ENCODE measurements around the gene PSME2. TPM values are rescaled to one million over a fixed set of nuclear protein-coding genes. Genes with fewer than 3 reads are reported as not detected.

PSME2 gene
- total and polyA plus RNA-seq, 10 of the 15 experiments (the other 5 are each of a cell fraction or from before 2014, with no cell fraction given): 510 to 3,542 (median 913) TPM

GRCh38 chr14:24150061-24150460, 3.7 kb upstream of the PSME2 start:
- H4K20me1 ChIP-seq (ENCODE audit: control insufficient read depth, insufficient read depth): no peaks in the 10 kb centered on the region
- BruUV-seq (replicated peaks): no TSS peak
- CTCF ChIA-PET: interaction anchor here (1.1 to 8.2 kb wide), 3 partner anchors 10 to 42 kb away, joined by 3 to 63 read pairs (median 6); partner anchors contain the start of gene IRF9
- intact Hi-C loops (cut with micrococcal nuclease; ENCODE audit: unreplicated experiment) (no loop called here), in situ Hi-C loops (cut with MboI) (no loop called here)
- no peak overlapping the region for H3K9ac ChIP-seq (ENCODE audit: control insufficient read depth, insufficient read depth, low read length)
- no peak for ATAC-seq
- SMC1A ChIA-PET (ENCODE audit: uncharacterized antibody, unreplicated experiment): interaction anchor here (1.0 to 3.6 kb wide), 4 partner anchors 11 to 62 kb away, joined by 3 to 22 read pairs (median 5); partner anchors contain the start of genes DCAF11, IRF9 and NRL
- H3K36me3 ChIP-seq (ENCODE audit: control insufficient read depth in 2 of 2, insufficient read depth in 2 of 2, low read length in 1 of 2): peaks cover 20 to 25% of the 10 kb centered on the region in 2 experiments; a peak in 3 of 4 replicates
- no peak for TF ChIP-seq ETV6 (conservative IDR thresholded peaks at IDR 0.05 in 1 of 2, IDR thresholded peaks at IDR 0.05 in 1 of 2; ENCODE audit: borderline replicate concordance in 1 of 2, low read depth in 1 of 2)
- TF ChIP-seq SKIL (IDR thresholded peaks at IDR 0.05; ENCODE audit: low read depth, poor library complexity, severe bottlenecking): no peak
- TF ChIP-seq POLR2AphosphoS5 (IDR thresholded peaks at IDR 0.05; ENCODE audit: low read length): peak; percentile 0; the same call in 1 of the 2 replicates
- no peak for TF ChIP-seq RCOR1 (conservative IDR thresholded peaks at IDR 0.05; ENCODE audit: low read depth, low read length)
- TF ChIP-seq ZBTB11 (CRISPR knock-in tag; IDR thresholded peaks at IDR 0.05): no peak
- RAD21 ChIA-PET (ENCODE audit: unreplicated experiment): interaction anchor here (0.8 to 1.4 kb wide), 3 partner anchors 12 to 35 kb away, joined by 3 read pairs; partner anchors contain the start of genes DCAF11, IRF9, NRL and PSME1
- no peak overlapping the region for H3K4me2 ChIP-seq (ENCODE audit: control insufficient read depth, insufficient read depth)
- H2AFZ ChIP-seq (ENCODE audit: control insufficient read depth, low read depth, low read length): no peak overlapping the region
- no peak overlapping the region for H3K4me3 ChIP-seq
- no peaks in the 10 kb centered on the region for H3K27me3 ChIP-seq (replicated peaks in 1 of 2; ENCODE audit: control insufficient read depth in 2 of 2, insufficient read depth in 2 of 2, low read length in 1 of 2)
- FAIRE-seq: no peak
- no peak overlapping the region for H3K27ac ChIP-seq (ENCODE audit: control insufficient read depth, insufficient read depth)
- no peaks in the 10 kb centered on the region; the same call in 2 of the 3 replicates for H3K9me3 ChIP-seq (replicated peaks; ENCODE audit: control insufficient read depth, insufficient read depth, low read length)
- peaks cover 43% of the 10 kb centered on the region for H3K79me2 ChIP-seq (ENCODE audit: control insufficient read depth, insufficient read depth, low read length)
- 99% methylated on average over 9 of the region's 9 CpGs for WGBS (ENCODE audit: insufficient coverage, insufficient replicate concordance, low lambda C conversion rate, missing lambda C conversion rate)
- no peaks in the 10 kb centered on the region for H3K4me1 ChIP-seq (ENCODE audit: control insufficient read depth, insufficient read depth, low read length)
- POLR2A ChIA-PET: interaction anchor here (0.5 to 5.8 kb wide), 8 partner anchors 9 to 1088 kb away, joined by 3 to 84 read pairs (median 4); partner anchors contain the start of genes DCAF11, EMC9, IRF9 and NRL
- DNase-seq (ENCODE audit: low read depth, low spot score): no peak
